ENCODE measurements around the gene LRRC3C. TPM values are rescaled to one million over a fixed set of nuclear protein-coding genes. Genes with fewer than 3 reads are reported as not detected.

Gene LRRC3C
- total RNA-seq, 1 experiment from 2014 or later: not detected

DNA sequence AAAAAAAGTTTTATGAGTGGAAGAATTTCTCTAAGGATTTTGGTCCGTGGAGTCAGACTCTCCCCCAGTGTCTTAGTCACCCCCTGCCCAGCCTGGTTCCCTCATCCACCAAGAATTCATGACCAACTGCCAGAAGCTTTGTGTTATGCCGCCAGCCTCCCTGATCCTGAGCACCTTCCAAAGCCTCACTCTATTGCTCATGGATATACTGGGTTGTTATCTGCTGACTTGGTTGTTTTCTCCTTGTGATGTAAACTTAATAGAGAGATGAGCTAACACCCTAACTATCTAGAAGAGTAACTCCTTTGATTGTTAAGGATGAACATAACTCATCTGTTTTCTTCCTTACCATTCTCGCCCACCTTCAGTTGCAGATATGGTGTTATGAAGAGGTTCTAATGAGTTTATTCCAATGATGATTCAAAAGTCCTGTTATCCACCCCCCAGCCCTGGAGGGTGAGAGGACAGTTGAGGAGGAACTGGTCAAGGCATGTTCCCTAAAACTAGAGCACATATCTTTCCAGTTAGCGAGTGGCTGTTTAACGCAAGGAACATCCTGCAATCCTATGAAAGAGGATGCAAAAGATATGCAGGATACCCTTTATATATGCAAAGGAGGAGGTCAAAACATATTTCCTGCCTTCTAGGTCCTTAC, 51.6 kb downstream of the LRRC3C start:
- POLR2A ChIA-PET: no interaction called here
- Histone ChIP-seq H3K9me3 (no peaks in the 10 kb centered on the region), H3K4me3 (ENCODE audit: low read depth, low read length) (no peak overlapping the region), H3K4me1 (peaks cover 6% of the 10 kb centered on the region; the same call in 1 of the 2 replicates), H3K36me3 (ENCODE audit: control insufficient read depth, insufficient read depth, low read length) (no peaks in the 10 kb centered on the region), H3K27me3 (replicated peaks; ENCODE audit: control insufficient read depth, insufficient read depth, low read length) (no peaks in the 10 kb centered on the region)
- Mint-ChIP-seq H3K4me3 (ENCODE audit: unreplicated experiment) (peak overlapping the region; percentile 98), H3K27me3 (ENCODE audit: insufficient read depth, unreplicated experiment) (no peaks in the 10 kb centered on the region), H3K4me1 (ENCODE audit: low read depth, unreplicated experiment) (peaks cover 19% of the 10 kb centered on the region), H3K9me3 (ENCODE audit: unreplicated experiment) (no peaks in the 10 kb centered on the region), H3K27ac (ENCODE audit: unreplicated experiment) (no peak overlapping the region), H3K36me3 (ENCODE audit: insufficient read depth, unreplicated experiment) (peaks cover 27% of the 10 kb centered on the region)
- TF ChIP-seq, protein P1, sequence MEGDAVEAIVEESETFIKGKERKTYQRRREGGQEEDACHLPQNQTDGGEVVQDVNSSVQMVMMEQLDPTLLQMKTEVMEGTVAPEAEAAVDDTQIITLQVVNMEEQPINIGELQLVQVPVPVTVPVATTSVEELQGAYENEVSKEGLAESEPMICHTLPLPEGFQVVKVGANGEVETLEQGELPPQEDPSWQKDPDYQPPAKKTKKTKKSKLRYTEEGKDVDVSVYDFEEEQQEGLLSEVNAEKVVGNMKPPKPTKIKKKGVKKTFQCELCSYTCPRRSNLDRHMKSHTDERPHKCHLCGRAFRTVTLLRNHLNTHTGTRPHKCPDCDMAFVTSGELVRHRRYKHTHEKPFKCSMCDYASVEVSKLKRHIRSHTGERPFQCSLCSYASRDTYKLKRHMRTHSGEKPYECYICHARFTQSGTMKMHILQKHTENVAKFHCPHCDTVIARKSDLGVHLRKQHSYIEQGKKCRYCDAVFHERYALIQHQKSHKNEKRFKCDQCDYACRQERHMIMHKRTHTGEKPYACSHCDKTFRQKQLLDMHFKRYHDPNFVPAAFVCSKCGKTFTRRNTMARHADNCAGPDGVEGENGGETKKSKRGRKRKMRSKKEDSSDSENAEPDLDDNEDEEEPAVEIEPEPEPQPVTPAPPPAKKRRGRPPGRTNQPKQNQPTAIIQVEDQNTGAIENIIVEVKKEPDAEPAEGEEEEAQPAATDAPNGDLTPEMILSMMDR (IDR thresholded peaks at IDR 0.05; ENCODE audit: insufficient read depth in 1 of 2, low read depth in 1 of 2, low read length in 1 of 2, severe bottlenecking in 1 of 2, unreplicated experiment in 1 of 2): no peak
- CTCF ChIA-PET: interaction anchor here (2.0 kb wide), 1 partner anchor 20 kb away, joined by 39 read pairs; no protein-coding TSS in a partner anchor
- no TSS peak for BruUV-seq (replicated peaks)
- DNase-seq: no peak
- intact Hi-C loops (cut with micrococcal nuclease; ENCODE audit: unreplicated experiment): no loop called here

DNA sequence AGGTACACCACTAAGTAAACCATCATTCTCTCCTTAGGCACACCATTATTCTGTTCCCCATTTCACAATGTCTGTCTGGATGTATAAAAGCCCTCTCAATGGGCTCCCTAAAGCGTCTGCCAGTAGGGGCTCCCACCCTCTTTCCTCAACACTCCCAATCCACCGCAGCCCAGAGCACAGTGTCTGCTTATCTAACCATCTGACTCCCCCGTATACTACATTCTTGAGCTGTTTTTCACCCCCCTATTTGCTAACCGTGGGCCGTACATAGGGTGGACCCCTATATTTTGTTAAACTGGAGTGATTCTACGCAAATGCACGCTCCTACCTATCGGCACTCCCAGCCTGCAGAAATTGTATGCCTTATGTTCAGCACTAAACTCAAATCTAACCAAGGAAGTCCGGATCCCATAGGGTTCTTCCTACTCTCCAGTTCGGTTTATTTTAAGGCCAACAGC, 52.4 kb downstream of the LRRC3C start:
- intact Hi-C loops (cut with micrococcal nuclease; ENCODE audit: unreplicated experiment): loop anchor here (1.0 kb wide), 2 partner anchors 21 to 63 kb away; no protein-coding TSS in a partner anchor
- Histone ChIP-seq H3K4me1 (peaks cover 6% of the 10 kb centered on the region; the same call in 1 of the 2 replicates), H3K9me3 (no peaks in the 10 kb centered on the region), H3K36me3 (ENCODE audit: control insufficient read depth, insufficient read depth, low read length) (peaks cover 2% of the 10 kb centered on the region), H3K4me3 (ENCODE audit: low read depth, low read length) (peak overlapping the region; percentile 53), H3K27me3 (replicated peaks; ENCODE audit: control insufficient read depth, insufficient read depth, low read length) (no peaks in the 10 kb centered on the region)
- Mint-ChIP-seq H3K27me3 (ENCODE audit: insufficient read depth, unreplicated experiment) (no peaks in the 10 kb centered on the region), H3K4me1 (ENCODE audit: low read depth, unreplicated experiment) (peaks cover 19% of the 10 kb centered on the region), H3K9me3 (ENCODE audit: unreplicated experiment) (no peaks in the 10 kb centered on the region), H3K36me3 (ENCODE audit: insufficient read depth, unreplicated experiment) (peaks cover 35% of the 10 kb centered on the region), H3K4me3 (ENCODE audit: unreplicated experiment) (peak overlapping the region; percentile 98), H3K27ac (ENCODE audit: unreplicated experiment) (peak overlapping the region; percentile 97)
- BruUV-seq (replicated peaks): TSS peak; percentile 62
- ChIA-PET CTCF (interaction anchor here (0.6 to 2.0 kb wide), 15 partner anchors 21 to 361 kb away, joined by 3 to 39 read pairs (median 5); partner anchors contain the start of genes CSF3, IKZF3, LRRC3C and ORMDL3), POLR2A (interaction anchor here (0.5 to 1.6 kb wide), 11 partner anchors 27 to 238 kb away, joined by 3 to 14 read pairs (median 4); partner anchors contain the start of genes CASC3, LRRC3C, MED24 and ORMDL3)
- peak in 1 of 2 experiments; percentile 53 for DNase-seq
- TF ChIP-seq, protein P1 (IDR thresholded peaks at IDR 0.05; ENCODE audit: insufficient read depth in 1 of 2, low read depth in 1 of 2, low read length in 1 of 2, severe bottlenecking in 1 of 2, unreplicated experiment in 1 of 2): peak; percentile 34 to 57

DNA sequence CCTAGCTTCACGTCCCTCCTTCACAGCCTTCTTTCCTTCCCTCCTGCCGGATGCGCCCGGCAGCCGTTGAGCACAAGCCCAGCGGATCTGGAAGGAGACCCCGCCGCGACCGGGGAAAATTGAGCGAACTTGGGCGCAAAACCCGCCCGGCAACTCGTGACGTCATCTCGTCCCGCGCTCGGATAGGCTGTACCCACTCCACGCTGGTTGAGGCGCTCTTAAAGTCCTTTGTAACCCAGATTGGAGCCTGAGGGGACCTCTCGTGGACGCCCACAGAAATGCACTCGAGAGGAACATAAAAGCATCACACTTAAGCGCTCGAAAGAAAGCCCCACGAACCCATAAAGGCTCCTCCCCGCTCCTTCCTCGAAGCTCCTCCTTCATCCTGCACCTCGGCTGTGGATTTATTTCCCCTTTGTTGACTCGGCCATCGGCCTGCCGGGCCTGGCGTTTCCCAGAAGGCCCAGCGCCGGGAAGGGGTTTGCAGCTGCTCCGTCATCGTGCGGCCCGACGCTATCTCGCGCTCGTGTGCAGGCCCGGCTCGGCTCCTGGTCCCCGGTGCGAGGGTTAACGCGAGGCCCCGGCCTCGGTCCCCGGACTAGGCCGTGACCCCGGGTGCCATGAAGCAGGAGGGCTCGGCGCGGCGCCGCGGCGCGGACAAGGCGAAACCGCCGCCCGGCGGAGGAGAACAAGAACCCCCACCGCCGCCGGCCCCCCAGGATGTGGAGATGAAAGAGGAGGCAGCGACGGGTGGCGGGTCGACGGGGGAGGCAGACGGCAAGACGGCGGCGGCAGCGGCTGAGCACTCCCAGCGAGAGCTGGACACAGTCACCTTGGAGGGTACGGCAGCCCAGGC, 53.0 kb downstream of the LRRC3C start, which contains the start of gene PSMD3:
PSMD3 (plus strand) TSS at position 457 of the 856 bp plus-strand sequence; CDS start at position 621, 164 bp downstream.
- ChIA-PET POLR2A (interaction anchor here (0.5 to 1.6 kb wide), 13 partner anchors 22 to 237 kb away, joined by 3 to 14 read pairs (median 4); partner anchors contain the start of genes CASC3, LRRC3C, MED24 and ORMDL3), CTCF (interaction anchor here (0.6 to 2.0 kb wide), 17 partner anchors 20 to 362 kb away, joined by 3 to 39 read pairs (median 4); partner anchors contain the start of genes CSF3, IKZF3, LRRC3C and ORMDL3)
- no peaks in the 10 kb centered on the region for H3K27me3 Mint-ChIP-seq (ENCODE audit: insufficient read depth, unreplicated experiment)
- DNase-seq: peak; percentile 99
- Histone ChIP-seq H3K27me3 (replicated peaks; ENCODE audit: control insufficient read depth, insufficient read depth, low read length) (no peaks in the 10 kb centered on the region), H3K4me1 (peaks cover 6% of the 10 kb centered on the region; the same call in 1 of the 2 replicates), H3K9me3 (no peaks in the 10 kb centered on the region), H3K36me3 (ENCODE audit: control insufficient read depth, insufficient read depth, low read length) (peaks cover 2% of the 10 kb centered on the region), H3K4me3 (ENCODE audit: low read depth, low read length) (peak within 1 kb of the TSS; percentile 82)
- no TSS peak for BruUV-seq (replicated peaks)
- TF ChIP-seq, protein P1 (IDR thresholded peaks at IDR 0.05; ENCODE audit: insufficient read depth in 1 of 2, low read depth in 1 of 2, low read length in 1 of 2, severe bottlenecking in 1 of 2, unreplicated experiment in 1 of 2): peak; percentile 68 to 80
- intact Hi-C loops (cut with micrococcal nuclease; ENCODE audit: unreplicated experiment): loop anchor here (1.0 kb wide), 2 partner anchors 21 to 63 kb away; no protein-coding TSS in a partner anchor
- H3K4me1 Mint-ChIP-seq (ENCODE audit: low read depth, unreplicated experiment): peaks cover 19% of the 10 kb centered on the region
- H3K4me3 Mint-ChIP-seq (ENCODE audit: unreplicated experiment): peak within 1 kb of the TSS; percentile 98
- peak within 1 kb of the TSS; percentile 97 for H3K27ac Mint-ChIP-seq (ENCODE audit: unreplicated experiment)
- peaks cover 41% of the 10 kb centered on the region for H3K36me3 Mint-ChIP-seq (ENCODE audit: insufficient read depth, unreplicated experiment)
- H3K9me3 Mint-ChIP-seq (ENCODE audit: unreplicated experiment): no peaks in the 10 kb centered on the region

Measured in Caco-2 (cell line).